Stimulated activated effector memory CD8-positive, alpha-beta T cell treated with anti-CD3 and anti-CD28 coated beads, Interleukin-12 subunit alpha, Interleukin-12 subunit beta, amount 100 ng/mL, for 72 hours (primary cell): ENCODE results near the gene TTBK2.
"Not testable (repeated sequence)": the region's sequence is repeated elsewhere in the genome, so short reads cannot be mapped to it uniquely, and the experiment has no call there.

Experiments used
- ATAC-seq: fragments of 150-1000 bp; cut with Tn5 transposase; 2 replicates; pipeline ENCODE4 v1.10.0; 2021
- DNase-seq, 2 donors: peaks; one replicate each; pipeline ENCODE4 v3.0.0; 2021 to 2022; ENCODE audit warnings: low spot score in 2 of 2
- H3K27ac Mint-ChIP-seq: one replicate; pipeline ENCODE4 v1.8.0; 2022; ENCODE audit warnings: mild to moderate bottlenecking, mixed read lengths
- H3K36me3 Mint-ChIP-seq: one replicate; pipeline ENCODE4 v1.8.0; 2022; ENCODE audit warnings: mild to moderate bottlenecking, mixed read lengths
- H3K4me1 Mint-ChIP-seq: one replicate; pipeline ENCODE4 v1.8.0; 2022; ENCODE audit warnings: mixed read lengths
- H3K4me3 Mint-ChIP-seq: one replicate; pipeline ENCODE4 v1.8.0; 2022; ENCODE audit warnings: mild to moderate bottlenecking, mixed read lengths
- H3K9me3 Mint-ChIP-seq: one replicate; pipeline ENCODE4 v1.8.0; 2022; ENCODE audit warnings: mixed read lengths

The TTBK2 gene

GRCh38 chr15:42766109-42766508, 154.5 kb downstream of the TTBK2 start:
- not testable (repeated sequence) for H3K4me3 Mint-ChIP-seq, H3K4me1 Mint-ChIP-seq, H3K27ac Mint-ChIP-seq, ATAC-seq, DNase-seq, H3K36me3 Mint-ChIP-seq
- H3K9me3 Mint-ChIP-seq = peaks cover 17% of the 10 kb centered on the region

- DNase-seq, H3K4me3 Mint-ChIP-seq, H3K27ac Mint-ChIP-seq, H3K4me1 Mint-ChIP-seq, ATAC-seq, H3K36me3 Mint-ChIP-seq: not testable (repeated sequence)
- H3K9me3 Mint-ChIP-seq = peaks cover 24% of the 10 kb centered on the region
These were observed 156.3 kb downstream of the TTBK2 start for GRCh38 chr15:42764154-42764731.

GRCh38 chr15:42761813-42762212, 158.8 kb downstream of the TTBK2 start:
- H3K36me3 Mint-ChIP-seq, H3K4me3 Mint-ChIP-seq, ATAC-seq, DNase-seq, H3K27ac Mint-ChIP-seq, H3K4me1 Mint-ChIP-seq: not testable (repeated sequence)
- H3K9me3 Mint-ChIP-seq = peaks cover 20% of the 10 kb centered on the region

- Mint-ChIP-seq H3K4me3 (no peak overlapping the region), H3K36me3 (no peaks in the 10 kb centered on the region), H3K27ac (no peak overlapping the region), H3K9me3 (peaks cover 20% of the 10 kb centered on the region), H3K4me1 (peaks cover 6% of the 10 kb centered on the region)
- ATAC-seq (no peak), DNase-seq (no peak)
These were observed 159.8 kb downstream of the TTBK2 start for GRCh38 chr15:42760759-42761158.

- H3K27ac Mint-ChIP-seq = no peak overlapping the region
- ATAC-seq = no peak
These were observed 161.5 kb downstream of the TTBK2 start for GRCh38 chr15:42759093-42759492.

GRCh38 chr15:42750306-42750705, 170.3 kb downstream of the TTBK2 start:
- H3K27ac Mint-ChIP-seq = no peak overlapping the region
- no peak for ATAC-seq
- no peak overlapping the region for H3K4me3 Mint-ChIP-seq
- H3K36me3 Mint-ChIP-seq = peaks cover 34% of the 10 kb centered on the region
- H3K4me1 Mint-ChIP-seq = no peaks in the 10 kb centered on the region
- DNase-seq = no peak
- H3K9me3 Mint-ChIP-seq = peaks cover 4% of the 10 kb centered on the region

More at GRCh38 chr15:42759093-42759492, 161.5 kb downstream of the TTBK2 start:
- peaks cover 6% of the 10 kb centered on the region for H3K4me1 Mint-ChIP-seq
- H3K9me3 Mint-ChIP-seq = peaks cover 17% of the 10 kb centered on the region
- DNase-seq = no peak
- H3K36me3 Mint-ChIP-seq = no peaks in the 10 kb centered on the region
- H3K4me3 Mint-ChIP-seq = no peak overlapping the region

- no peak for DNase-seq
- Mint-ChIP-seq H3K4me3 (no peak overlapping the region), H3K9me3 (peaks cover 4% of the 10 kb centered on the region), H3K36me3 (peaks cover 43% of the 10 kb centered on the region), H3K4me1 (no peaks in the 10 kb centered on the region), H3K27ac (no peak overlapping the region)
- no peak for ATAC-seq
These were observed 171.3 kb downstream of the TTBK2 start for GRCh38 chr15:42749266-42749665.

- Mint-ChIP-seq H3K4me1 (no peaks in the 10 kb centered on the region), H3K36me3 (peaks cover 21% of the 10 kb centered on the region), H3K27ac (no peak overlapping the region), H3K4me3 (no peak overlapping the region), H3K9me3 (no peaks in the 10 kb centered on the region)
- DNase-seq (no peak), ATAC-seq (no peak)
These were observed 176.4 kb downstream of the TTBK2 start for GRCh38 chr15:42744195-42744594.

- peaks cover 21% of the 10 kb centered on the region for H3K36me3 Mint-ChIP-seq
- no peak overlapping the region for H3K4me3 Mint-ChIP-seq
- peaks cover 6% of the 10 kb centered on the region for H3K4me1 Mint-ChIP-seq
- no peak overlapping the region for H3K27ac Mint-ChIP-seq
- ATAC-seq = no peak
- H3K9me3 Mint-ChIP-seq = no peaks in the 10 kb centered on the region
- no peak for DNase-seq
These were observed 178.4 kb downstream of the TTBK2 start for GRCh38 chr15:42742149-42742548.

GRCh38 chr15:42741710-42742109, 178.9 kb downstream of the TTBK2 start:
- Mint-ChIP-seq H3K9me3 (no peaks in the 10 kb centered on the region), H3K36me3 (peaks cover 21% of the 10 kb centered on the region), H3K27ac (no peak overlapping the region), H3K4me3 (no peak overlapping the region), H3K4me1 (peaks cover 6% of the 10 kb centered on the region)
- DNase-seq (no peak), ATAC-seq (no peak)

- Mint-ChIP-seq H3K4me1 (peaks cover 18% of the 10 kb centered on the region), H3K9me3 (no peaks in the 10 kb centered on the region), H3K36me3 (peaks cover 39% of the 10 kb centered on the region), H3K27ac (peak overlapping the region; percentile 63), H3K4me3 (peak overlapping the region; percentile 68)
- ATAC-seq (no peak), DNase-seq (no peak)
These were observed 182.8 kb downstream of the TTBK2 start for GRCh38 chr15:42737529-42738328.

- Mint-ChIP-seq H3K4me3 (peak within 1 kb of the TSS; percentile 68), H3K27ac (peak within 1 kb of the TSS; percentile 67)
- peak; percentile 97 for ATAC-seq
These were observed 183.6 kb downstream of the TTBK2 start, which contains the start of gene CDAN1 for GRCh38 chr15:42736793-42737528. Gene CDAN1 (minus strand): TSS chr15:42737128. CDS start chr15:42737102, 26 bp downstream.

GRCh38 chr15:42736178-42736792, 184.3 kb downstream of the TTBK2 start:
- H3K4me1 Mint-ChIP-seq = peaks cover 18% of the 10 kb centered on the region
- H3K4me3 Mint-ChIP-seq = peak overlapping the region; percentile 68
- DNase-seq = peak; percentile 10 to 70
- H3K27ac Mint-ChIP-seq = peak overlapping the region; percentile 67
- ATAC-seq = peak; percentile 51
- no peaks in the 10 kb centered on the region for H3K9me3 Mint-ChIP-seq
- H3K36me3 Mint-ChIP-seq = peaks cover 54% of the 10 kb centered on the region

More at GRCh38 chr15:42736793-42737528, 183.6 kb downstream of the TTBK2 start, which contains the start of gene CDAN1:
- peaks cover 47% of the 10 kb centered on the region for H3K36me3 Mint-ChIP-seq
- H3K4me1 Mint-ChIP-seq = peaks cover 18% of the 10 kb centered on the region
- DNase-seq = peak; percentile 84 to 94
- no peaks in the 10 kb centered on the region for H3K9me3 Mint-ChIP-seq

GRCh38 chr15:42735382-42736165, 185.0 kb downstream of the TTBK2 start:
- ATAC-seq (no peak), DNase-seq (peak in 1 of 2 donors; percentile 50)
- Mint-ChIP-seq H3K9me3 (no peaks in the 10 kb centered on the region), H3K27ac (peak overlapping the region; percentile 67), H3K36me3 (peaks cover 61% of the 10 kb centered on the region), H3K4me1 (peaks cover 18% of the 10 kb centered on the region), H3K4me3 (peak overlapping the region; percentile 68)
